Colonic mucosa (tissue), 4 donors: ENCODE data around the gene CCDC28B. TPM values are rescaled to one million over a fixed set of nuclear protein-coding genes. Genes with fewer than 3 reads are reported as not detected.

ENCODE experiments used
- DNase-seq: peaks from one replicate; pipeline ENCODE4 v3.0.0-alpha.2; 2020
- H3K27ac ChIP-seq: fragments of 200-600 bp; one replicate; pipeline ENCODE4 v1.8.0; 2021
- H3K27me3 ChIP-seq: fragments of 200-600 bp; one replicate; pipeline ENCODE4 v1.8.0; 2021
- H3K36me3 ChIP-seq: fragments of 200-600 bp; one replicate; pipeline ENCODE4 v1.8.0; 2021
- H3K4me1 ChIP-seq: fragments of 200-600 bp; one replicate; pipeline ENCODE4 v1.8.0; 2021; ENCODE audit warnings: mild to moderate bottlenecking
- H3K4me3 ChIP-seq: fragments of 200-600 bp; one replicate; pipeline ENCODE4 v1.8.0; 2021
- H3K9ac ChIP-seq, 2 donors: one replicate each; pipeline ENCODE4 v1.7.0; 2013; ENCODE audit warnings: control low read depth in 2 of 2, low read depth in 2 of 2, low read length in 2 of 2
- H3K9me3 ChIP-seq: fragments of 200-600 bp; one replicate; pipeline ENCODE4 v1.8.0; 2021
- intact Hi-C: fragments of 100-400 bp; cut with DNase I; formaldehyde crosslinking; loops from one replicate; pipeline ENCODE4 v1.14.1; 2022
- total RNA-seq, 2 donors: library from RNA; stranded (reverse); fragmentation: NEBNext Ultra II Directional in 1 of 2; extraction: Animal tissue kit (Norgen Biotek cat#: 25700) in 1 of 2; gene quantifications; one replicate each; pipeline ENCODE4 v1.2.1, GENCODE V29; 2021
- TF ChIP-seq, protein P1 (sequence below): fragments of 200-600 bp; IDR thresholded peaks from one replicate; pipeline ENCODE4 v1.8.0; 2022; ENCODE audit warnings: antibody characterized with exemption, mild to moderate bottlenecking
- donor health status: healthy.
- donor health status: DM: no; HTN: no; CAD: no.
- donor health status: DM: no; HTN: no; CAD: no.

Gene CCDC28B
- total RNA-seq, 2 donors from 2014 or later, result 2.8 to 5.1 TPM

DNA sequence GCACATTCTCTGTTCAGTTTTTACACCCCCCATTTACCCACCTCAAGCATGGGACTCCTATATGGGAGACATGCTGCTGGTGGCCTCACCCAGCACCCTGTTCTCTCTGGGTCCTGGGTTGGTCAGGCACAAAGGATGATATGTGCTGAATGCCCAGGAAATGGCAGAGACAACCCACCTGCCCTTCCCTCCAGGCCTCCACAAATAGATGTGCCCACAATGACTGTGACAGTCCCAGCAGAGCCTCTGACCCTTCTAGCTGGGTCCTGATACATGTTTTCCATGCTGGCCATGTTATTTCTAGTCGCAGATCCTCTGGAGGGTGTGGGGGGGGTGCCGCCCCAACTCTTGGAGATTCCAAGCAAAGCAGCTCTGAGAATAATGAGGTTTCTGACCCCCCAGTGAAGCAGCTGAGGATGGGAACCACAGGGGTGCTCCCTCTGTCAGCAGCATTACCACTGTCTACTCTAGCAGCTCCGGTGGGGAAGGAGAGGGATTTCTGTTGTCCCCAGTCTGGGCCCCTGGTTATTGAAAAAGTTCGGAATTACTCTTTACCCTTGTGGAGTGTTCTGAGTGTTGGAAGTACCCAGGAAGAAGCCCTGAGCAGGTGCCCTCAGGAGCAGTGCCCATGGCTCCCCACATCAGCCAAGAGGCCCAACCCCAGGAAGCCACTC is 1.2 kb upstream of the CCDC28B start:
- TF ChIP-seq, protein P1, sequence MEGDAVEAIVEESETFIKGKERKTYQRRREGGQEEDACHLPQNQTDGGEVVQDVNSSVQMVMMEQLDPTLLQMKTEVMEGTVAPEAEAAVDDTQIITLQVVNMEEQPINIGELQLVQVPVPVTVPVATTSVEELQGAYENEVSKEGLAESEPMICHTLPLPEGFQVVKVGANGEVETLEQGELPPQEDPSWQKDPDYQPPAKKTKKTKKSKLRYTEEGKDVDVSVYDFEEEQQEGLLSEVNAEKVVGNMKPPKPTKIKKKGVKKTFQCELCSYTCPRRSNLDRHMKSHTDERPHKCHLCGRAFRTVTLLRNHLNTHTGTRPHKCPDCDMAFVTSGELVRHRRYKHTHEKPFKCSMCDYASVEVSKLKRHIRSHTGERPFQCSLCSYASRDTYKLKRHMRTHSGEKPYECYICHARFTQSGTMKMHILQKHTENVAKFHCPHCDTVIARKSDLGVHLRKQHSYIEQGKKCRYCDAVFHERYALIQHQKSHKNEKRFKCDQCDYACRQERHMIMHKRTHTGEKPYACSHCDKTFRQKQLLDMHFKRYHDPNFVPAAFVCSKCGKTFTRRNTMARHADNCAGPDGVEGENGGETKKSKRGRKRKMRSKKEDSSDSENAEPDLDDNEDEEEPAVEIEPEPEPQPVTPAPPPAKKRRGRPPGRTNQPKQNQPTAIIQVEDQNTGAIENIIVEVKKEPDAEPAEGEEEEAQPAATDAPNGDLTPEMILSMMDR, result no peak
- no peaks in the 10 kb centered on the region for H3K9me3 ChIP-seq
- intact Hi-C loops, result no loop called here
- no peaks in the 10 kb centered on the region for H3K27me3 ChIP-seq
- H3K27ac ChIP-seq, result no peak overlapping the region
- no peak overlapping the region for H3K4me3 ChIP-seq
- H3K4me1 ChIP-seq, result peaks cover 3% of the 10 kb centered on the region
- no peak for DNase-seq
- H3K36me3 ChIP-seq, result peaks cover 21% of the 10 kb centered on the region
- peak overlapping the region in 1 of 2 donors; percentile 56 for H3K9ac ChIP-seq

DNA sequence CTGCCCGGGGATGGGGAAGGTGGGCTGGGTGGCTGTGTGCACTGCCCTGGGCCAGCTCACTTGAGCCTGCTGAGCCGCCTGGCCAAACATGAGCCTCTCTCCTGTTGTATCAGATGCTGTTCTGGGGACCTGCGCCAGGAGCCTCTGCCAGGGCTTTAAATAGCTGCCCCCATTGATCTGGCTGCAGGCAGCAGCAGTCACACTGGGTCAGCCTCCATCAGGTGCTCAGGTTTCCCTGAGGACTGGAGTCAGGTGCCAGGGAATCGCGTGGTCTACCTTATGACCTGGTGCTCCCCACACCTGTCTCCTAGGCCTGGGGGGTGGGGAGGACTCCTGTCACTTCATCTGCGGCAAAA is 700 bp upstream of the CCDC28B start:
- Histone ChIP-seq H3K9ac (peak overlapping the region in 1 of 2 donors; percentile 56), H3K4me3 (no peak overlapping the region), H3K36me3 (peaks cover 15% of the 10 kb centered on the region), H3K27me3 (no peaks in the 10 kb centered on the region), H3K4me1 (peaks cover 3% of the 10 kb centered on the region), H3K9me3 (no peaks in the 10 kb centered on the region), H3K27ac (peak overlapping the region; percentile 69)
- TF ChIP-seq, protein P1, result no peak
- intact Hi-C loops, result no loop called here
- no peak for DNase-seq

DNA sequence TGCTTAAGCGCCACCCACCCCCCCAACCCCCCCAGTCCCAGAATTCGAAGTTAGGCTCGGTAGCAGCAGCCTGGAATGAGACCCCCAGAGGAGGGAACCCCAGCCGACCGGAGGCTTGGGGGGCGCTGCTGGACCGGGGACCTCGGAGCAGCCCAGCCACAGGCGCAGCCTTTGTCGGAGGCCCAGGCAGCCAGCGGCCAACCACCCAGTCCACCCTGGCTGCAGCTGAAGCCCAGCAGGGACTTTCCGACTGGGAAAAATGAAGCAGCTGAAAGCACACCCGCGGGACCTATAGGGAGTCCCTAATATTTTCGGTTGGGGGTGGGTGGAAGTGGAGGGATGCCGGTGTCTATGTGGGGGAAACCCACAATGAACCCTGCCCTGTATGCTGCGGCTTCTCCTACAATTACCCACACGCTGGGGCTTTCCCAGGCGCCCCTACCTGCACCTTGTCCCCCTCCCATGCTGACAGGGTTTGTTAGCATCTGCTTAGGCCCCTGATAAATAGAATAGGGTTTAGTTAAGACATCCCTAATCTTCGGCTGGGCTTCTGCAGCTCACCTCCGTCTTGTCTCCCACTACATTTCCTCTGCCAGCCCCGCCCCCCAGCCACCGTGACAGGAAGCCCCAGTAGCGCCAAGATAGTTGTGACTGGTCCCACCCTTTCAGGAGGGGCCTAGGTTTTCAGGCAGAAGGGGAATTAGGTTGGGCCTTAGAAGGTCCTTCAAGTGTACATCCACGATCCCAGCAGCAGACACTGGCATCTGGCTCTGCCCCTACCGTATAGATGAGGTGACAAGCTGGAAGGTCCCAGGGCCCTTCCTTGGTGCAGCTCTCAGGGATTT is 838 bp downstream of the CCDC28B start:
- H3K9ac ChIP-seq, result peak overlapping the region; percentile 65 to 67
- peak; percentile 80 for DNase-seq
- H3K4me1 ChIP-seq, result peaks cover 3% of the 10 kb centered on the region
- no peaks in the 10 kb centered on the region for H3K9me3 ChIP-seq
- peaks cover 4% of the 10 kb centered on the region for H3K36me3 ChIP-seq
- H3K4me3 ChIP-seq, result peak overlapping the region; percentile 60
- H3K27ac ChIP-seq, result peak overlapping the region; percentile 69
- H3K27me3 ChIP-seq, result no peaks in the 10 kb centered on the region
- TF ChIP-seq, protein P1, result no peak
- intact Hi-C loops, result no loop called here

DNA sequence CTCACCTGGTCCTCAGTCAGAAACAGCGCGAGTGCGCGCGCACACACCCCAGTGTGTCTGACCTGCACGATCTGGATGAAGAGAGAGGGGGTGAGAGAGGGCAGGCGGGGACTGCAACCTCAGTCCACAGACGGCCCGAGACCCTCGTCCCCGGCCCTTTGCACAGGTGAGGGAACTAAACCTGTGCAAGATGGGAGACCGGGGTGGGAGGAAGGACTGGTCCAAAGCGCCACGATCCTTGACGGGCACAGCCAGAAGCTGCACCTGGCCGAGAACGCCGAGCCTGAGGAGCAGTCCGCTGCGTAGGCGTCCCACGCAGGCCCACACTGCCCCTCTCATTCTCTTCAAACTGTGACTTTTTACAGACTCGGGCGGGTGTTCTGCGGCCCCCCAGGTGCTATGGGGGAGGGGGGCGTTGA is 4.6 kb downstream of the CCDC28B start:
- DNase-seq, result peak; percentile 46
- Histone ChIP-seq H3K9me3 (no peaks in the 10 kb centered on the region), H3K4me3 (peak overlapping the region; percentile 72), H3K9ac (peak overlapping the region; percentile 88 to 98), H3K27ac (no peak overlapping the region), H3K4me1 (peaks cover 14% of the 10 kb centered on the region), H3K27me3 (no peaks in the 10 kb centered on the region), H3K36me3 (no peaks in the 10 kb centered on the region)
- intact Hi-C loops, result no loop called here
- TF ChIP-seq, protein P1, result no peak

DNA sequence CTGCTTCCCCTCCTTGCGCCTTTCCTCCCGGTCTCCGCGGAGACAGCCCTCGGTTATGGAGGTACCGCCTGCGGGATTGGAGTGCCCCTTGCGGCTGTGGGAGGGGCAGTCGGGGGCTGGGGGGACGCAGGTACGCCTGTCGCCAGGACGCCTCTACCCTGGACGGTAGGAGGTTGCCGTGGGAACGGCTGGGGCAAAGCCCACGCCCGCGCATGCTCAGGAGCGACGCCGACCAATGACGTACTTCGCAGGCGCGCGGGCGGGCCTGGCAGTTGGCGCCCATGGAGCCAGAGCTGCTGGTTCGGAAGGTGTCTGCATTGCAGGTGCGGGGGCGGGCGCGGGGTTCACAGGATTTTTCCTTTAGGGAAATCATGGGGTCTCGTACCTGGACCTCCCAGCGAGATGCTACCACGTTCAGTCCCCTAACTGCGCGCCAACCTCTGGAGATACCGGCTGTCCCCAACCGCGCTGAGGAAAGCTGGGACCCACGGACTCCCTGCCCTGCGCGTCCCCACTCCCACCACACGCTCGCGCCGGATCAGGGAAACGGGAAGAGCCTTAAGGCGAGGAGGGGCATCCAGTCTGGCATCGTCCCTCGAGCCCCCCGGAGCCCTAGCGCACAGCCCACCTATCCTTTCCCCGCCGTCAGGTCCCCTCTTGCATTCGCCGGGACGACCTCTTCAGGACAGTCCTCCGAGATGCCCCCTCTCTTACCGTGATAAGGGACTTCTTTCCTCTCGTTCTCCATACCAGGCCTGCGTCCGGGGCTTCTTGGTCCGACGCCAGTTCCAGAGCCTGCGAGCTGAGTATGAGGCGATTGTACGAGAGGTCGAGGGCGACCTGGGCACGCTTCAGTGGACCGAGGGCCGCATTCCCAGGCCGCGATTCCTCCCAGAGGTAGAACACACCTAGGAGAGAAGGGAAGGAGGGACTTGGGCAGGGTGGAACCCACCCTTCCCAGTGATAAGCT is 5.3 kb downstream of the CCDC28B start, which contains the start of gene IQCC:
IQCC (plus strand) TSS at position 271 of the 970 bp plus-strand sequence; CDS start at position 282, 11 bp downstream.
- Histone ChIP-seq H3K9me3 (no peaks in the 10 kb centered on the region), H3K9ac (peak within 1 kb of the TSS; percentile 88 to 98), H3K27me3 (no peaks in the 10 kb centered on the region), H3K36me3 (no peaks in the 10 kb centered on the region), H3K4me3 (peak within 1 kb of the TSS; percentile 72), H3K27ac (no peak within 1 kb of the TSS), H3K4me1 (peaks cover 14% of the 10 kb centered on the region)
- TF ChIP-seq, protein P1, result no peak
- DNase-seq, result peak; percentile 91
- intact Hi-C loops, result no loop called here
